WTC11 (cell line): ENCODE measurements around the gene C2orf66. TPM values are rescaled to one million over a fixed set of nuclear protein-coding genes. Genes with fewer than 3 reads are reported as not detected.

ENCODE experiments used
- ATAC-seq: fragments of 200-7000 bp; cut with Tn5 transposase; 2 replicates; pipeline ENCODE4 v1.10.0; 2021; ENCODE audit warnings: mild to moderate bottlenecking, moderate library complexity
- CTCF ChIA-PET: fragments of 300-600 bp; sonication (Branson Sonifier 250); formaldehyde crosslinking; loops from one replicate; lab custom pipeline; 2021; ENCODE audit warnings: antibody characterized with exemption; lab: Charles Lee
- POLR2A ChIA-PET: fragments of 350-600 bp; sonication (Branson Sonifier 250); formaldehyde crosslinking; loops from one replicate; lab custom pipeline; 2021; ENCODE audit warnings: antibody characterized with exemption; lab: Charles Lee
- DNase-seq: peaks from one replicate; pipeline ENCODE4 v3.0.0; 2021; ENCODE audit warnings: low spot score
- H3K27ac Mint-ChIP-seq: 2 replicates; pipeline ENCODE4 v1.8.0; 2021; ENCODE audit warnings: mixed read lengths
- H3K27me3 Mint-ChIP-seq: 2 replicates; pipeline ENCODE4 v1.8.0; 2021; ENCODE audit warnings: low read depth, mild to moderate bottlenecking, moderate library complexity, mixed read lengths
- H3K36me3 Mint-ChIP-seq: 2 replicates; pipeline ENCODE4 v1.8.0; 2021; ENCODE audit warnings: mixed read lengths
- H3K4me1 Mint-ChIP-seq: 2 replicates; pipeline ENCODE4 v1.8.0; 2022; ENCODE audit warnings: mixed read lengths
- H3K4me3 Mint-ChIP-seq: 2 replicates; pipeline ENCODE4 v1.8.0; 2021; ENCODE audit warnings: mild to moderate bottlenecking, moderate library complexity, mixed read lengths
- H3K9me3 Mint-ChIP-seq: 2 replicates; pipeline ENCODE4 v1.8.0; 2021; ENCODE audit warnings: mixed read lengths
- JUN ChIP-seq: sonication (generic); formaldehyde crosslinking; IDR thresholded peaks from 2 replicates; pipeline ENCODE4 v1.8.0; 2023; ENCODE audit warnings: mild to moderate bottlenecking, missing genetic modification reagents
- MLX ChIP-seq: sonication (generic); formaldehyde crosslinking; IDR thresholded peaks from 2 replicates; pipeline ENCODE4 v1.8.1; 2023; ENCODE audit warnings: mild to moderate bottlenecking, missing genetic modification reagents, moderate library complexity
- SOX15 ChIP-seq: fragments of 250-450 bp; sonication (Bioruptor Pico); IDR thresholded peaks from 2 replicates; pipeline ENCODE4 v1.9.0; 2021; ENCODE audit warnings: mild to moderate bottlenecking
- TP53 ChIP-seq: sonication (generic); formaldehyde crosslinking; IDR thresholded peaks from 2 replicates; pipeline ENCODE4 v1.8.1; 2023; ENCODE audit warnings: mild to moderate bottlenecking, missing genetic modification reagents
- total RNA-seq: library from RNA; stranded (reverse); gene quantifications from 3 replicates; pipeline ENCODE4 v1.2.3, GENCODE V29; 2021

C2orf66 gene
- total RNA-seq, 1 experiment from 2014 or later = not detected

- DNase-seq (no peak), ATAC-seq (no peak)
- Mint-ChIP-seq H3K36me3 (peaks cover 53% of the 10 kb centered on the region), H3K9me3 (peaks cover 29% of the 10 kb centered on the region), H3K4me1 (no peaks in the 10 kb centered on the region), H3K4me3 (no peak overlapping the region), H3K27me3 (no peaks in the 10 kb centered on the region), H3K27ac (no peak overlapping the region)
- TF ChIP-seq TP53 = no peak
- ChIA-PET POLR2A (no interaction called here), CTCF (interaction anchor here (1.5 kb wide), 1 partner anchor 8 kb away, joined by 10 read pairs; no protein-coding TSS in a partner anchor)
These were observed 49.8 kb downstream of the C2orf66 start for GRCh38 chr2:196759378-196759706.

GRCh38 chr2:196758474-196759377, 50.4 kb downstream of the C2orf66 start:
- TF ChIP-seq SOX15 (CRISPR knock-in tag) = no peak
- TF ChIP-seq JUN (CRISPR knock-in tag) = no peak
- TF ChIP-seq MLX (CRISPR knock-in tag) = no peak
- DNase-seq (no peak), ATAC-seq (no peak)
- Mint-ChIP-seq H3K36me3 (peaks cover 54% of the 10 kb centered on the region), H3K4me3 (no peak overlapping the region), H3K27ac (no peak overlapping the region), H3K9me3 (peaks cover 35% of the 10 kb centered on the region), H3K27me3 (no peaks in the 10 kb centered on the region; the same call in 1 of the 2 replicates), H3K4me1 (no peaks in the 10 kb centered on the region)
- CTCF ChIA-PET = interaction anchor here (0.7 to 1.5 kb wide), 4 partner anchors 8 to 53 kb away, joined by 3 to 10 read pairs (median 4); no protein-coding TSS in a partner anchor
- POLR2A ChIA-PET = no interaction called here

Other genes starting within 250 kb of the C2orf66 start
- gene HECW2, start 215.8 kb downstream of the C2orf66 start, total RNA-seq = 3.0 to 4.1 TPM (median 3.3 TPM) in 3 replicates
- 37.1 to 43.0 TPM (median 38.2 TPM) in 3 replicates for gene CCDC150, start 169.6 kb downstream of the C2orf66 start, total RNA-seq
- gene GTF3C3, start 9.7 kb downstream of the C2orf66 start, total RNA-seq = 43.3 to 54.7 TPM (median 49.2 TPM) in 3 replicates
- gene PGAP1, start 117.4 kb upstream of the C2orf66 start, total RNA-seq = 25.2 to 29.4 TPM (median 28.2 TPM) in 3 replicates